HUES48 (cell line): ENCODE data around the gene GRB2.
A peak's percentile ranks its signal among the peaks of the same experiment; 100 is the strongest.

Experiments
- H3K27ac ChIP-seq: one replicate; pipeline ENCODE4 v1.7.0; 2013; ENCODE audit warnings: low read depth, low read length, inconsistent platforms
- H3K27me3 ChIP-seq: 2 replicates; pipeline ENCODE4 v1.6.1; 2013; ENCODE audit warnings: mild to moderate bottlenecking, low read length; ENCODE audit not compliant: control insufficient read depth, insufficient read depth
- H3K36me3 ChIP-seq: 2 replicates; pipeline ENCODE4 v1.6.1; 2013; ENCODE audit warnings: low read length; ENCODE audit not compliant: control insufficient read depth, insufficient read depth
- H3K4me1 ChIP-seq: 2 replicates; pipeline ENCODE4 v1.6.1; 2013; ENCODE audit warnings: mild to moderate bottlenecking, low read length; ENCODE audit not compliant: control insufficient read depth, insufficient read depth
- H3K4me3 ChIP-seq: 2 replicates; pipeline ENCODE4 v1.5.1; 2013; ENCODE audit warnings: mild to moderate bottlenecking, low read depth, low read length
- H3K9ac ChIP-seq: 2 replicates; pipeline ENCODE4 v1.6.1; 2013; ENCODE audit warnings: mild to moderate bottlenecking, low read depth, low read length, moderate library complexity
- H3K9me3 ChIP-seq: 2 replicates; pipeline ENCODE4 v1.6.1; 2013; ENCODE audit warnings: low read length; ENCODE audit not compliant: control insufficient read depth, insufficient read depth

The GRB2 gene

DNA sequence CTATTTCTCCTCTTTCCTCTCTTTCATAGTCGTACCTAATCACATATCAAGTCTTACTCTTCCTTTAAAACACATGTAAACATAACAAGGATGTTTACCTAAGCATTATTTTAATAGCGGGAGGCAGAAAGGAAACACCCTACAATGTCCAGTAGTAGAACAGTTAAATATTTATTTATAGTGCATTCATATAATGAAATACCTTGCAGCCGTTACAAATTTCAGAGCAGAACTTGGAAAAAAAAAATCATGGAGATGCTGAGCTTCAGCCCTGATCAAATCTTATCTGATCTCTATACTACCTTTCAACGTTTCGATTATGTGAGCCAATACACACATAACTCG is 39.6 kb downstream of the GRB2 start:
- Histone ChIP-seq H3K4me1 (peaks cover 22% of the 10 kb centered on the region), H3K36me3 (no peaks in the 10 kb centered on the region), H3K9ac (no peak overlapping the region), H3K9me3 (no peaks in the 10 kb centered on the region), H3K4me3 (no peak overlapping the region), H3K27me3 (no peaks in the 10 kb centered on the region), H3K27ac (no peak overlapping the region)

DNA sequence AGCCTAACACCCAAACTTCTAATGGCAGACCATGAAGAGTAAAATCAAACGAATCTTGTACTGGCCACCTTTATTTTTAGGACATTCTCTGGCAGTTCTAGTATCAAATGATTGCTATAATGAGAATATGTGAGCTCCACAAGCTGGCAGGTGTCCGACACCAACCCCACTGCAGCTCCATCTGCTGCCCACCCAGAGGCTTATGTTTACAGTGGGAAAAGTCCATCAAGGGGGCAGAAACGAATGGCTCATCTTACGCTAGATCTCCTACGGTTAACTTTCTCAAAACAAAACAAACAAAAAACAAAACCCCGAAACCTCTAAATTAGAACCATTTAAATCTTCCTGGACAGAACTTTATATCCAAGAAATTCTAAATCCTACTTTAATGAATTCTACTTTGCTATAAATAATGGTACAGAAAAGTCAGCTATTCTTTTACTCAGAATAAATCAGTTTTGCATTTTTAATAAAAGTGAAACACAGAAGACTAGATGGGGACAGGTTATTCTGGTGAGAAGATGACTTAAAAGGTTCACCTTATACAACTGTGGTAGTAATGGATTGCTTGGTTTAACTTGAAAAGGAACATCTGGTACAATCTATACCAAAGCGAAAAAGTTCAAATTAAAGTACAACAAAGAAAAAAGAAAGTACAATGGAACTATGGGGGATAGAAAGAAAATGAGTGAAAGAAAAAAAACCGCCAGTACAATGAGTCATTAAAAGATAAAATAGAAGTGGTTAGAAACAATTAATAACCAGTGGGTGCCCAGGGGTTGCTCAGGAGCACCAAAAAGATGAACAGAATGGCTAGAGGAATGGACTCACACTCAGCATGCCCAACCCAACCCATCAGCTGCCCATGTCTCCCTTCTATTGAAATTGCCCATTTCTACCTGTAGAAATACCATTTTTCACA is 40.2 kb downstream of the GRB2 start:
- Histone ChIP-seq H3K36me3 (no peaks in the 10 kb centered on the region), H3K4me1 (peaks cover 20% of the 10 kb centered on the region), H3K9ac (no peak overlapping the region), H3K27ac (no peak overlapping the region), H3K9me3 (no peaks in the 10 kb centered on the region), H3K4me3 (no peak overlapping the region), H3K27me3 (no peaks in the 10 kb centered on the region)

DNA sequence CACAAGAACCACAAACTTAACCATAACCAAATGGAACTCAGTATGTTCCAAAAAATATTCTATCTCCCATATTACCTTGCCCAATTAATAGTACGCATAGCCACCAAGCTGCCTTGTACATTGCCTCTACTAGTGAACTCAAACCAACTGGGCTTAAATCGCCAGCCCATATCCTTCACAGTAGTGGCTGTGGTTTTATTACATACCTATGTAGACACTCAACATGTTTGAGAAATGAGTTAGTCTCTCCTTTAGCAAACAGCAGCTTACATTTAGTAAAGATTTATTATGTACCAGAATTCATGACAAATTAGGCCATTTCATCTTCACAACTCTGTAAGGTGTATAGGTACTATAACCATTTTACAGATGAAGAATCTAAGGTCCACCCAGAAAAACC is 41.4 kb downstream of the GRB2 start:
- Histone ChIP-seq H3K27me3 (no peaks in the 10 kb centered on the region), H3K9ac (no peak overlapping the region), H3K4me1 (peaks cover 15% of the 10 kb centered on the region), H3K4me3 (no peak overlapping the region), H3K27ac (no peak overlapping the region), H3K36me3 (no peaks in the 10 kb centered on the region), H3K9me3 (no peaks in the 10 kb centered on the region)

DNA sequence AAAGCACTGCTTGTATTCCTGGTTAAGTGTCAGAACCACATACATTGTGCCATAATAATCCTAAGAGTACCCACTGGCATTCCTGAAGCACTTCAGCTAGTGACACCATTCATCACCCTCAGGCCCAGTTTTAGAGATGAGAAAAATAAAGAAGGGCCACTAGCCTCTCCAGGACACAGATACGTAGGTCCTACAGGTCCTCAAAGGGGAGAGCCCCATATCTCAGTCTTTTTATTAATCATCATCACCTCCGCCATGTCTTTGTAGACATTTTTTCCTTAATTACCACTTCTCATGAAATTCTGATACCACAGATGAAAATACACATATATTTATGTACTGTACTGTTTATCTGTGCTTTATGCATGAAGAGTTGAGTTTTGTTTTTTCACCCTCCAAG is 43.5 kb downstream of the GRB2 start:
- Histone ChIP-seq H3K27ac (no peak overlapping the region), H3K27me3 (no peaks in the 10 kb centered on the region), H3K4me3 (no peak overlapping the region), H3K4me1 (peaks cover 15% of the 10 kb centered on the region), H3K9ac (no peak overlapping the region), H3K9me3 (no peaks in the 10 kb centered on the region), H3K36me3 (no peaks in the 10 kb centered on the region)

DNA sequence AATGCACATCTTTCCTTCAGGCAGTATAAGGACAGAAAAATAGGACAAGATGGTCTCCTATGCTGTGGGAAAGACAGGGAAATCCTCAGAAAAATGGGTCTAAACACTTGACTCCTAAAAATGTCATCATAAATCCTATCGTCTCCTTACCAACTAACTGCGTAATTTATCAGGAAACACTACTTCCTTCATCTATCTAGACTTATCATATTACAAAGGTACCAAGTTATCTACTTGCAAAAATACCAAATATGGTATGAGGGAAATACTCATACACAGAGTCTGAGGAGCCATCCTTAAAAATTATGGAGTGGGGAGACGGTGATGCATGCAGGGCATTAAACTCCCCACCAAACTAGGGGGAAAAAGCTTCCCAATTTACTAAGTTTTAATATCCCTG is 44.1 kb downstream of the GRB2 start:
- H3K4me1 ChIP-seq = peaks cover 15% of the 10 kb centered on the region
- H3K36me3 ChIP-seq = no peaks in the 10 kb centered on the region
- no peaks in the 10 kb centered on the region for H3K9me3 ChIP-seq
- H3K4me3 ChIP-seq = no peak overlapping the region
- H3K27me3 ChIP-seq = no peaks in the 10 kb centered on the region
- no peak overlapping the region for H3K27ac ChIP-seq
- no peak overlapping the region for H3K9ac ChIP-seq

DNA sequence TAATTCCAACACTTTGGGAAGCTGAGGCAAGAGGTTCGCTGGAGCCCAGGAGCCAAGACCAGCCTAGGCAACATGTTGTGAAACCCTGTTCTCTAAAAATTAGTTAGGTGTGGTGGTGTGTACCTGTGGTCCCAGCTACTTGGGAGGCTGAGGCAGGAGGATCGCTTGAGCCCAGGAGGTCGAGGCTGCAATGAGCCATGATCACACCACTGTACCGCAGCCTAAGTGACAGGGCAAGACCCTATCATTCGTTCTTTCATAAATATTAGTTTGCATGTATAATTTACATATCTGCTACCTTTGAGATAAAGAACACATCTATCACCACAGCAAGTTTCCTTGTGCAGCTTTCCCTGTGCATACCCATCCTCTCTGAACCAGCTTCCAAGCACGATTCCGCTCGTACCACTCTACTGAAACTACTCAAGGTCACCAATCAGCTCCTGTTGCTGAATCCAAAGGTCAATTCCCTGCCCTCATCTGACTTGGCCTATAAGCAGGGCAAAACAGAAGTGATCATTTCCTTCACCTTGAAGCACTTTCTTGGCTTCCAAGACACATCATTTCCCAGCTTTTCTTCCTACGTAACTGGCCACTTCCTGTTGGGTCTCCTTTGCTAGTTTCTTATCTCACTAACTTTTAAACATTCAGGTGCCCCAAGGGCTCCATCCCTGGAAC is 49.1 kb downstream of the GRB2 start:
- Histone ChIP-seq H3K9me3 (no peaks in the 10 kb centered on the region), H3K36me3 (no peaks in the 10 kb centered on the region), H3K27ac (no peak overlapping the region), H3K4me1 (peaks cover 13% of the 10 kb centered on the region), H3K27me3 (no peaks in the 10 kb centered on the region), H3K9ac (no peak overlapping the region), H3K4me3 (no peak overlapping the region)

DNA sequence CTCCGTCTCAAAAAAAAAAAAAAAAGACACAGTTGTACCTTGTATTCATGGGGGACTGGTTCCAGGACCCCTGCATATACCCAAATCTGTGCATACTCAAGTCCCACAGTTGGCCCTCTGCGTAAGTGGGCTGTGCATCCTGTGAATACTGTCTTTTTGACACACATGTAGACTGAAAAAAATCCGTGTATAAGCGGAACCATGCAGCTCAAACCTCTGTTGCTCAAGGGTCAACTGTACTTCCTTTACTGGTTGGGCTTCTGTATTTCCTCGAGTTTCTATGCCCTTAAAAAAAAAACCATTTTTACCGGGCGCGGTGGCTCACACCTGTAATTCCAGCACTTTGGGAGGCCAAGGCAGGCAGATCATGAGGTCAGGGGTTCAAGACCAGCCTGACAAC is 52.3 kb downstream of the GRB2 start:
- no peaks in the 10 kb centered on the region for H3K9me3 ChIP-seq
- no peak overlapping the region for H3K9ac ChIP-seq
- no peak overlapping the region for H3K4me3 ChIP-seq
- H3K4me1 ChIP-seq = peaks cover 21% of the 10 kb centered on the region
- H3K36me3 ChIP-seq = no peaks in the 10 kb centered on the region
- no peak overlapping the region for H3K27ac ChIP-seq
- no peaks in the 10 kb centered on the region for H3K27me3 ChIP-seq

DNA sequence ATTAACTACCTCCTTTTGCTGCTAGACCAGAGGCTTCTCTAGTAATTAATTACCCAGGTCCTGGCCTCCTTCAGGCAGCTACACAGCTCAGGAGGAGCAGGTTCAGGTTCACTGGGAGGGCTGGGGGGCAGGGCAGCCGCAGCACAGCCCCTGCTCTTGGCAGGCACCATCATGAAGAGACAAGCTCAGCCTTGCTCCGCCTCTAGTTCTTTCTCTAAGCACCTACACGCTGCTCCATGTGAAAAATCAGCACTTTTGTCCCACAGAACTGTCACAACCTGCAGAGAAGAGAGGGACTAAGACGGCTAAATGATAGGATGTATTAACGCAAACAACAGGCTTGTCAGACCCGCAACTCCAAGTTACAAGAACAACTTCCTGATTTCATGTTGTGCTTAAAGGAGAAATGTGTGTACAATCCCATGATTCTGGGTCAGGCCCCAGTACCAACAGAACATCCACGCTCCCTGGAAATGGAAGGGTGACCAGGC is 53.4 kb downstream of the GRB2 start:
- no peaks in the 10 kb centered on the region for H3K9me3 ChIP-seq
- peak overlapping the region; percentile 72 for H3K27ac ChIP-seq
- H3K36me3 ChIP-seq = no peaks in the 10 kb centered on the region
- H3K4me3 ChIP-seq = no peak overlapping the region
- H3K4me1 ChIP-seq = peaks cover 28% of the 10 kb centered on the region
- H3K27me3 ChIP-seq = no peaks in the 10 kb centered on the region
- no peak overlapping the region for H3K9ac ChIP-seq

DNA sequence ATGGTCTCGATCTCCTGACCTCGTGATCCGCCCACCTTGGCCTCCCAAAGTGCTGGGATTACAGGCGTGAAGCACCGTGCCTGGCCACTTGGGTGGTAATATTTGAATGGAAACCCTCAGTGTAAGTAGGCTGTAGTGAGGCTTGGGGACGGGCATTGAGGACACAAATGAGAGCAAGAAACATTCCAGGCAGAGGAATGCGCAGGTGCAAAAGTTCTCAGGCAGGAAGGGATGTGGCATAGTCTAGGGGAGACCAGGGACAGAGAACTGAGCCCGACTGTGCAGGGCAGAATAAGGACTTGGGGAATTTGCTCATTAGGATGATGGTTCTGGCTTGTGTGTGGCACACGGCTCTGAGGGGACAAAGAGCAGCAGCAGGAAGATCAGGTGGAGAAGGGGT is 54.8 kb downstream of the GRB2 start:
- H3K4me3 ChIP-seq = no peak overlapping the region
- H3K27me3 ChIP-seq = no peaks in the 10 kb centered on the region
- H3K36me3 ChIP-seq = no peaks in the 10 kb centered on the region
- peak overlapping the region; percentile 27 for H3K27ac ChIP-seq
- no peaks in the 10 kb centered on the region for H3K9me3 ChIP-seq
- H3K9ac ChIP-seq = no peak overlapping the region
- H3K4me1 ChIP-seq = peaks cover 38% of the 10 kb centered on the region

DNA sequence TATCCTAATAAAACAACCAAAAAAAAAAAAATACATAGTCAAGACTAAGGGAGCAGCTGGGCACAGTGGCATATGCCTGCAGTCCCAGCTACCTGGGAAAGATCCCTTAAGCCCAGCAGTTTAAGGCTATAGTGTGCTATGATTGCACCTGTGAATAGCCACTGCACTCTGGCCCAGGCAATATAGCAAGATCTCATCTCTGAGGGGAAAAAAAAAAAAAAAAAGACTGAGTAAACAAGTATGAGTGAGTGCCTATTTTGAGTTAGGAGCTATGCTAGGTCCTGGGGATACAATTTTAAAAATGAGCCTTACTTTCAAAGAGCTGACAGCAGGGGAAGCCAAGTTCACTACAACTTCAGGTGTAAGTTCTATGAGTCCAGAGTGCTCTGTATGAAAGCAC is 55.4 kb downstream of the GRB2 start:
- no peak overlapping the region for H3K27ac ChIP-seq
- H3K9ac ChIP-seq = no peak overlapping the region
- H3K4me1 ChIP-seq = peaks cover 38% of the 10 kb centered on the region
- H3K9me3 ChIP-seq = no peaks in the 10 kb centered on the region
- no peaks in the 10 kb centered on the region for H3K36me3 ChIP-seq
- no peak overlapping the region for H3K4me3 ChIP-seq
- H3K27me3 ChIP-seq = no peaks in the 10 kb centered on the region

DNA sequence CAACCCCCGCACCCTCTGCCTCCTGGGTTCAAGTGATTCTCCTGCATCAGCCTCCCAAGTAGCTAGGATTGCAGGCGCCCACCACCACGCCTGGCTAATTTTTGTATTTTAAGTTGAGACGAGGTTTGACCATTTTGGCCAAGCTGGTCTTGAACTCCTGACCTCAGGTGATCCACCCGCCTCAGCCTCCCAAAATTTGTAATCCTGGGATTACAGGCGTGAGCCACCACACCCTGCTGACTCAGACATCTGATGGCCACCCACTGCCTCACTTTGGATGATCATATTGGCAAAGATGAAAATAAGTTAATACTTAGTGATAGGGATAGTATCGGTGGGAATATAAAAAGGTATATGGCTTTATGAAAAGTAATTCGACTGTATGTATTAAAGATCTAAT is 55.9 kb downstream of the GRB2 start:
- H3K4me1 ChIP-seq = peaks cover 38% of the 10 kb centered on the region
- H3K9me3 ChIP-seq = no peaks in the 10 kb centered on the region
- no peak overlapping the region for H3K9ac ChIP-seq
- H3K4me3 ChIP-seq = no peak overlapping the region
- H3K36me3 ChIP-seq = no peaks in the 10 kb centered on the region
- H3K27ac ChIP-seq = no peak overlapping the region
- no peaks in the 10 kb centered on the region for H3K27me3 ChIP-seq
